IgD-negative memory B cell (primary cell): ENCODE data around the gene TBX2. TPM values are rescaled to one million over a fixed set of nuclear protein-coding genes. Genes with fewer than 3 reads are reported as not detected.
"Not testable (repeated sequence)": the region's sequence is repeated elsewhere in the genome, so short reads cannot be mapped to it uniquely, and the experiment has no call there.

Experiments used
- H3K27ac Mint-ChIP-seq, 3 donors: one replicate each; pipeline ENCODE4 v1.8.0; 2020 to 2022; ENCODE audit warnings: mild to moderate bottlenecking in 3 of 3, mixed read lengths in 3 of 3, moderate library complexity in 1 of 3
- H3K27me3 Mint-ChIP-seq: one replicate; pipeline ENCODE4 v1.8.0; 2021; ENCODE audit warnings: mixed read lengths
- H3K36me3 Mint-ChIP-seq: one replicate; pipeline ENCODE4 v1.8.0; 2020; ENCODE audit warnings: mild to moderate bottlenecking, mixed read lengths
- H3K4me1 Mint-ChIP-seq, 3 donors: one replicate each; pipeline ENCODE4 v1.8.0; 2020 to 2022; ENCODE audit warnings: mixed read lengths in 3 of 3, mild to moderate bottlenecking in 1 of 3
- H3K4me3 Mint-ChIP-seq, 4 donors: one replicate each; pipeline ENCODE4 v1.8.0; 2020 to 2022; ENCODE audit warnings: mild to moderate bottlenecking in 4 of 4, mixed read lengths in 4 of 4, moderate library complexity in 3 of 4
- H3K9me3 Mint-ChIP-seq, 3 donors: one replicate each; pipeline ENCODE4 v1.8.0; 2020 to 2021; ENCODE audit warnings: mixed read lengths in 3 of 3, mild to moderate bottlenecking in 1 of 3
- polyA plus RNA-seq: library from polyadenylated mRNA; unstranded; fragments of 300-500 nt; fragmentation: Illumina TruSeq; gene quantifications from one replicate; pipeline ENCODE4 v1.2.3, GENCODE V29; 2021

TBX2 gene
- polyA plus RNA-seq, 1 donor from 2014 or later = not detected

- H3K4me3 Mint-ChIP-seq = no peak overlapping the region
- peaks cover 10% of the 10 kb centered on the region for H3K27me3 Mint-ChIP-seq
- no peaks in the 10 kb centered on the region for H3K36me3 Mint-ChIP-seq
- no peaks in the 10 kb centered on the region for H3K4me1 Mint-ChIP-seq
- H3K9me3 Mint-ChIP-seq = peaks cover 0 to 1% (median under 1%) of the 10 kb centered on the region in 3 donors
- H3K27ac Mint-ChIP-seq = no peak overlapping the region
Measured at GRCh38 chr17:61429274-61429673, 29.6 kb downstream of the TBX2 start.

GRCh38 chr17:61429831-61430230, 30.2 kb downstream of the TBX2 start:
- H3K9me3 Mint-ChIP-seq, H3K4me3 Mint-ChIP-seq, H3K27me3 Mint-ChIP-seq, H3K27ac Mint-ChIP-seq, H3K36me3 Mint-ChIP-seq, H3K4me1 Mint-ChIP-seq: not testable (repeated sequence)

- Mint-ChIP-seq H3K27me3 (peaks cover 4% of the 10 kb centered on the region), H3K36me3 (no peaks in the 10 kb centered on the region), H3K4me1 (no peaks in the 10 kb centered on the region), H3K9me3 (peaks cover 5 to 15% (median 6%) of the 10 kb centered on the region in 3 donors), H3K4me3 (no peak overlapping the region), H3K27ac (no peak overlapping the region)
Measured at GRCh38 chr17:61431594-61432311, 32.1 kb downstream of the TBX2 start.

- H3K4me3 Mint-ChIP-seq = no peak overlapping the region
- no peak overlapping the region for H3K27ac Mint-ChIP-seq
- peaks cover 7% of the 10 kb centered on the region for H3K36me3 Mint-ChIP-seq
Measured at GRCh38 chr17:61436273-61436672, 36.6 kb downstream of the TBX2 start.

DNA sequence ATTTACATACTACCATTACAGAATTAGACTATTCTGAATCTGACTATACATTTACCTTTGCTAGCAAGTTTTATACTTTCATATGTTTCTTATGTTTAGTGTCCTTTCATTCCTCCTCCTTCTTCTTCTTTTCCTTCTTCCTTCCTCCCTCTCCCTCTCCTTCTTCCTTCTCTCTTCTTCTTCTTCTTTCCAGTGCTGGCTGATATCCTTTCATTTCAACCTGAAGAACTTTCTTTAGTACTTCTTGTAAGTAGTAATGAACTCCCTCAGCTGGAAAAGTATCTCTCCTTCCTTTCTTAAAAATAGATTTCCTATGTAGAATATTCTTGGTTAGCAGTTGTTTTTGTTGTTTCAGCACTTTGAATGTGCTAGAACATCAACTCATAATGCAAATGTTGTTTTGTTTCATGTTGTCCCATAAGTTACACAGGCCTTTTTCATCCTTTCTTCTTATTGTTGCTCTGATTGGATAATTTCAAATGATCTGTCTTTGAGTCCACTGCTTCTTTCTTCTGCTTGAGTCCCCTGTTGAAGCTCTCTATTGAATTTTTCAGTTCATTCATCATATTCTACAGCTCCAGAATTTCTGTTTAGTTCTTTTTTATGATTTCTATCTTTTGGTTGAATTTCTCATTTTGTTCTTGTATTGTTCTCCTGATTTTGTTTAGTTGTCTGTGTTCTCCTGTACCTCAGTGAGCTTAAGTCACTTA, 37.5 kb downstream of the TBX2 start:
- no peaks in the 10 kb centered on the region for H3K4me1 Mint-ChIP-seq
- peaks cover 18% of the 10 kb centered on the region for H3K27me3 Mint-ChIP-seq
- no peak overlapping the region for H3K4me3 Mint-ChIP-seq
- H3K27ac Mint-ChIP-seq = no peak overlapping the region
- H3K36me3 Mint-ChIP-seq = peaks cover 7% of the 10 kb centered on the region
- H3K9me3 Mint-ChIP-seq = peaks cover 8 to 23% (median 15%) of the 10 kb centered on the region in 3 donors

More at GRCh38 chr17:61436273-61436672, 36.6 kb downstream of the TBX2 start:
- peaks cover 21% of the 10 kb centered on the region for H3K27me3 Mint-ChIP-seq
- H3K4me1 Mint-ChIP-seq = no peaks in the 10 kb centered on the region
- peaks cover 8 to 23% (median 15%) of the 10 kb centered on the region in 3 donors for H3K9me3 Mint-ChIP-seq

DNA sequence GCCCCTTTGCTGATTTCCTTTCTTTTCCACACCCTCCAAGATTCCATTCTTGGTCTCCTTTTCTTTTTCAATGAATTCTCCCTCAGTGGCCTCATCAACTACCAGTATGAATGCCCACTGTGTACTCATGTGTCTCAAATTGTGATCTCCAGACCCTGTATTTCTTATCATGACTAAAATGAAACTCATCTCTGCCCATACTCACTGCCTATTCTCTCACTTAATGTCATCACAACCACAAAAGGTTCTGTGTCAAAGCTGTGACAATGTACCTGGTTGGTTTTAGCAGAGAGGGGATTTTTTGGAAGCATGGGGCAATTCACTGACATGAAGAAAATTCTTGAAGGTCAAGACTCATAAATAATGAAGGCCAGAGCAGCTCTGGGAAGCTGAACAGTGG, 41.1 kb downstream of the TBX2 start:
- Mint-ChIP-seq H3K4me1 (no peaks in the 10 kb centered on the region), H3K4me3 (no peak overlapping the region), H3K27ac (no peak overlapping the region), H3K36me3 (peaks cover 7% of the 10 kb centered on the region), H3K9me3 (peaks cover 4 to 15% (median 13%) of the 10 kb centered on the region in 3 donors), H3K27me3 (peaks cover 28% of the 10 kb centered on the region)

- H3K27me3 Mint-ChIP-seq = peaks cover 28% of the 10 kb centered on the region
- peak overlapping the region in 1 of 3 donors; percentile 46 for H3K27ac Mint-ChIP-seq
- H3K4me3 Mint-ChIP-seq, H3K36me3 Mint-ChIP-seq, H3K9me3 Mint-ChIP-seq, H3K4me1 Mint-ChIP-seq: not testable (repeated sequence)
Measured at GRCh38 chr17:61441507-61441906, 41.9 kb downstream of the TBX2 start.

- Mint-ChIP-seq H3K36me3 (peaks cover 4% of the 10 kb centered on the region), H3K27me3 (peaks cover 26% of the 10 kb centered on the region)
Measured at GRCh38 chr17:61442136-61442775, 42.6 kb downstream of the TBX2 start.

GRCh38 chr17:61442878-61443474, 43.3 kb downstream of the TBX2 start:
- peaks cover 28% of the 10 kb centered on the region for H3K27me3 Mint-ChIP-seq
- no peak overlapping the region for H3K27ac Mint-ChIP-seq
- no peak overlapping the region for H3K4me3 Mint-ChIP-seq
- no peaks in the 10 kb centered on the region for H3K4me1 Mint-ChIP-seq
- H3K9me3 Mint-ChIP-seq = no peaks in the 10 kb centered on the region
- no peaks in the 10 kb centered on the region for H3K36me3 Mint-ChIP-seq

More at GRCh38 chr17:61442136-61442775, 42.6 kb downstream of the TBX2 start:
- Mint-ChIP-seq H3K27ac (no peak overlapping the region), H3K4me1 (no peaks in the 10 kb centered on the region), H3K9me3 (peaks cover under 1 to 5% (median 4%) of the 10 kb centered on the region in 3 donors), H3K4me3 (no peak overlapping the region)

- Mint-ChIP-seq H3K4me3 (no peak overlapping the region), H3K9me3 (no peaks in the 10 kb centered on the region), H3K27me3 (peaks cover 26% of the 10 kb centered on the region), H3K27ac (no peak overlapping the region), H3K4me1 (no peaks in the 10 kb centered on the region), H3K36me3 (no peaks in the 10 kb centered on the region)
Measured at GRCh38 chr17:61443475-61443882, 43.8 kb downstream of the TBX2 start.

DNA sequence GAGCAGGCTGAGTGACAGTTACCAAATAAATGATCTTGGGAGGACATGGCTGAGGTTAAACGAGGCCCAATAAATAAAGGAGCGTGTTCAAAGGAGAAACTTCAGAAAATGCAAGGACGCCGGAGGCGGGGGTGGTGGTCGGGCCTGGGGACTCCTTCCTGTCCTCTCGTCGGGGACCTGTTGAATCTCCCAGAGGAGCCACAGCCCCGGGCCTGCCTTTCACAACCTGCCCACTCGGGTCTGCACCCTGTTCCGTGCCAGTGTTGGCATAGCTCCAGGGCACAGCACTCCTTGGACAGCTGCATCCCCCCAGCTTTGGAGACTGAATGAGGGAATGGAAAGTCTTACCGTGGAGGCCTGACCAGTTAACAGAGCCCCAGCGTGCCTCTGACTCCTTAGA, 44.4 kb downstream of the TBX2 start:
- Mint-ChIP-seq H3K27me3 (peaks cover 25% of the 10 kb centered on the region), H3K9me3 (no peaks in the 10 kb centered on the region), H3K27ac (no peak overlapping the region), H3K4me3 (no peak overlapping the region), H3K36me3 (no peaks in the 10 kb centered on the region), H3K4me1 (no peaks in the 10 kb centered on the region)

DNA sequence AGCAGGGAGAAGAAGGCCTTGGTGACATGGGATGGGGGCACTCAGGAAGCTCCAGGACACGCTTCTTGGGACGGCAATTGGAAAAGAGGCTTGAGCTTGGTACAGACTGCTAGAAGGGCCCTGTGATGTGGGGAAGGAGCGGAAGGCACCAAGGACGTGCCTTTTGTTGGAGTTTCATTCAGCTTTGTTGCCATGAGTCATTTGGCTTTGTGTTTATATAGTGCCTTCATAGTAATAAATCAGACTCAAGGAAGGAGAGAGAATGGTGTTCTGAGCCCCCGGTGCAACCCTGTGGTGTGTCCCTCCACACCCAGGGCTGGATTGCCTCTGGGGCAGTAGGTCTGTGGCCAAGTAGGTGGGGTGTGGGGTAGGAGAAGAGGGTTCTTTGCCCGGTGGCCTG, 45.2 kb downstream of the TBX2 start:
- H3K36me3 Mint-ChIP-seq = no peaks in the 10 kb centered on the region
- peaks cover 27% of the 10 kb centered on the region for H3K27me3 Mint-ChIP-seq
- H3K4me1 Mint-ChIP-seq = no peaks in the 10 kb centered on the region
- no peak overlapping the region for H3K4me3 Mint-ChIP-seq
- H3K27ac Mint-ChIP-seq = no peak overlapping the region
- H3K9me3 Mint-ChIP-seq = no peaks in the 10 kb centered on the region

DNA sequence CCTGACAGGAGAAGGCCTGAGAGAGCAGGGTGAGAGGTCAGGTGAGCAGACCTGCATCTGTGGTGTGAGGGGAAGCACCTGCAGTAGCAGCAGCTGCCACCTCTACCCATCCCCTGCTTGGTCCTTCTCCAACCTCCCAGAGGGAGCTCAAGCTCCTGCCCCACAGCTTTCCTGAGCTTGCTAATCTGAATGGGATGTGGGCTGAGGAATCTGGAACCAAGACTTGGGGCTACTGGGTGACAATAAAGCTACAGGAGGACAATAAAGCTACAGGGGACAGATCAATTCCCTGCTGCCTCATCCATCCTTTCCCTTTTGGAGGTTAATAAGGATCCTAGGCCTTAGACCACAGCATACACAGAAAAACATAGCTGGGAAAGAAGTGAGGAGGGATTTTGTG, 47.7 kb downstream of the TBX2 start:
- Mint-ChIP-seq H3K36me3 (peaks cover 2% of the 10 kb centered on the region), H3K4me3 (no peak overlapping the region), H3K27ac (no peak overlapping the region), H3K27me3 (peaks cover 29% of the 10 kb centered on the region), H3K4me1 (peaks cover 0 to 2% (median 0%) of the 10 kb centered on the region in 3 donors), H3K9me3 (no peaks in the 10 kb centered on the region)

GRCh38 chr17:61448042-61448441, 48.4 kb downstream of the TBX2 start:
- Mint-ChIP-seq H3K4me1 (peaks cover 0 to 5% (median 2%) of the 10 kb centered on the region in 3 donors), H3K27ac (no peak overlapping the region), H3K4me3 (no peak overlapping the region), H3K36me3 (peaks cover 2% of the 10 kb centered on the region), H3K27me3 (peaks cover 34% of the 10 kb centered on the region), H3K9me3 (no peaks in the 10 kb centered on the region)

DNA sequence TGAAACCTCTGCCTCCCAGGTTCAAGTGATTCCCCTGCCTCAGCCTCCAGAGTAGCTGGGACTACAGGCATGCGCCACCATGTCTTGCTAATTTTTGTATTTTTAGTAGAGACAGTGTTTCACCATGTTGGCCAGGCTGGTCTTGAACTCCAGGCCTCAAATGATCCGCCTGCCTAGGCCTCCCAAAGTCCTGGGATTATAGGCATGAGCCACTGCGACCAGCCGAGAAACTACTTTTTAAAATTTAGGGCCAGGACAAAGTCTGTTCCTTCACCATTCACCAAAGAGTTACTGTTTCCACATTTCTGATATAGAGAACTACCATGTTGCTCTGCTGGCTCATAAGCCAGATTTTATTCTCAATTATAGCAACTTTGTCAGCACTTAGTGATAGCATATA, 49.5 kb downstream of the TBX2 start:
- not testable (repeated sequence) for H3K9me3 Mint-ChIP-seq, H3K4me3 Mint-ChIP-seq, H3K36me3 Mint-ChIP-seq, H3K27ac Mint-ChIP-seq
- peaks cover 42% of the 10 kb centered on the region for H3K27me3 Mint-ChIP-seq
- H3K4me1 Mint-ChIP-seq = peaks cover 2 to 15% (median 6%) of the 10 kb centered on the region in 3 donors
